ENCODE results near the gene LRRC8A. TPM values are rescaled to one million over a fixed set of nuclear protein-coding genes. Genes with fewer than 3 reads are reported as not detected.

Gene LRRC8A
- total RNA-seq, 1 experiment from 2014 or later = 22.0 TPM

DNA sequence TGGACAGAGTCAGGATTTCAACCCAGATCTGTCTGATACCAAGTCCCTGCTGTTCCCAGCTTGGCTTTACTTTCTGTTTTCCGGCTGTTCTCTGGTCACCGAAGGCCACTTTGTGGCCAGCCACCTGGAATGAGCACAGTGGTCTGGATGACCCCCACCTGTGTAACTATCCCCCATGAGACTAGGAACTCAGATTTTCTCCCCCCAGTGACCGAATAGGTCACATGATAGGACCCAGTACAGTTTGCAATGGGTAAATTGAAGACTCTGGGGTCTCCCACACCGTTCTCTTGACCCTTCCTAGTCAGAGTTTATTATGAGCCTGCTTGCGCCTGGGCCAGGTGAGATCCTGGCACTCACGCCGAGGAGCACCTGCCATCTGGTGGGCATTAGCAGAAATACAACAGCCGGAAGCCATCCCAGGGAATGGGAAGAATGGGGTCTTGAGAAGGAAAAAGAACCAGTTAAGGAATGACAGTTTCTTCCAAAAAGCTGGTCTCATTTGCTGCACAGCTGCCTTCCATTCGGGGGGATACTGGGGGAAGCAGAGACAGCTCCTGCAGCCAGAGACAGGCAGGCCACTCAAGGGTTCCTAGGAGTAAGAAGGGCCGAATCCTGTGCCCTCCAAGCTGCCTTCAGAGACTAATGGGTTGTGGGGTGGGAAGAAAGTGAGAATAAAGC is 45.9 kb downstream of the LRRC8A start:
- Histone ChIP-seq H2AFZ (ENCODE audit: low read depth, low read length, poor library complexity, severe bottlenecking) (peak overlapping the region; percentile 100), H3K79me2 (ENCODE audit: insufficient read depth, low read length) (no peaks in the 10 kb centered on the region), H3K4me2 (ENCODE audit: low read length) (0 out of 2 replicates have a peak overlapping the region, but pooled peaks have one; percentile 2), H3K36me3 (ENCODE audit: control insufficient read depth in 1 of 2, insufficient read depth in 2 of 2, low read length in 2 of 2) (no peaks in the 10 kb centered on the region), H3K27me3 (ENCODE audit: insufficient read depth, low read length) (no peaks in the 10 kb centered on the region), H3K4me1 (ENCODE audit: control insufficient read depth in 1 of 2, insufficient read depth in 2 of 2, low read length in 2 of 2) (peaks cover 4 to 10% of the 10 kb centered on the region in 2 experiments; a peak in 3 of 4 replicates), H3K9me2 (ENCODE audit: insufficient read depth) (no peaks in the 10 kb centered on the region), H3K27ac (ENCODE audit: low read depth, low read length) (no peak overlapping the region), H3K4me3 (replicated peaks in 1 of 2; ENCODE audit: low read depth in 1 of 2, low read length in 2 of 2) (no peak overlapping the region), H3K9me3 (ENCODE audit: control insufficient read depth in 1 of 2, insufficient read depth in 1 of 2, low read depth in 1 of 2, low read length in 2 of 2) (no peaks in the 10 kb centered on the region), H4K20me1 (ENCODE audit: insufficient read depth) (no peaks in the 10 kb centered on the region), H3K9ac (ENCODE audit: low read length) (no peak overlapping the region)
- no TSS peak for BruUV-seq (replicated peaks)
- ChIA-PET CTCF (interaction anchor here (0.8 to 3.5 kb wide), 14 partner anchors 10 to 292 kb away, joined by 3 to 20 read pairs (median 4); partner anchors contain the start of genes ENDOG, SPOUT1 and ZDHHC12), POLR2A (interaction anchor here (0.9 kb wide), 1 partner anchor 20 kb away, joined by 3 read pairs; no protein-coding TSS in a partner anchor), RAD21 (ENCODE audit: low non-redundant PET in 1 of 2, low total read pairs in 2 of 2, uncharacterized antibody in 2 of 2, unreplicated experiment in 2 of 2) (interaction anchor here in 1 of 2 experiments (1.9 kb wide), 1 partner anchor 110 kb away, joined by 4 read pairs; the partner anchor contains the start of gene ENDOG)
- TF ChIP-seq JUND (IDR thresholded peaks at IDR 0.05) = no peak
- no peak for TF ChIP-seq REST (IDR thresholded peaks at IDR 0.05; ENCODE audit: low read depth)
- no peak for TF ChIP-seq EZH2phosphoT487 (IDR thresholded peaks at IDR 0.05; ENCODE audit: borderline replicate concordance)
- peak; percentile 98 for TF ChIP-seq RAD21 (IDR thresholded peaks at IDR 0.05; ENCODE audit: low read depth)
- no peak for TF ChIP-seq ZBTB33 (IDR thresholded peaks at IDR 0.05; ENCODE audit: extremely low read depth, insufficient replicate concordance, low read length)
- no peak for TF ChIP-seq POLR2A (IDR thresholded peaks at IDR 0.05; ENCODE audit: borderline replicate concordance, extremely low read depth, insufficient read depth, insufficient read length)
- no peak for TF ChIP-seq SIN3A (IDR thresholded peaks at IDR 0.05; ENCODE audit: low read depth)
- no peak for TF ChIP-seq ELF1 (IDR thresholded peaks at IDR 0.05; ENCODE audit: borderline replicate concordance, low read depth)
- TF ChIP-seq SRF (IDR thresholded peaks at IDR 0.05; ENCODE audit: low read depth) = no peak
- no peak for TF ChIP-seq ZNF274 (IDR thresholded peaks at IDR 0.05; ENCODE audit: low read depth, low read length)
- TF ChIP-seq YY1 (IDR thresholded peaks at IDR 0.05; ENCODE audit: extremely low read depth, insufficient replicate concordance, low read depth, low read length) = peak; percentile 29
- TF ChIP-seq MAX (IDR thresholded peaks at IDR 0.05) = no peak
- no peak for TF ChIP-seq EZH2 (IDR thresholded peaks at IDR 0.05)
- TF ChIP-seq CEBPB (IDR thresholded peaks at IDR 0.05; ENCODE audit: low read depth) = no peak
- TF ChIP-seq CBX3 (IDR thresholded peaks at IDR 0.05; ENCODE audit: low read depth) = no peak
- TF ChIP-seq POLR2AphosphoS5 (IDR thresholded peaks at IDR 0.05; ENCODE audit: low read depth, low read length) = no peak
- TF ChIP-seq CTCF (IDR thresholded peaks at IDR 0.05 in 2 of 3, conservative IDR thresholded peaks at IDR 0.05 in 1 of 3; ENCODE audit: borderline replicate concordance in 1 of 3, insufficient read depth in 1 of 3, low read depth in 2 of 3, low read length in 2 of 3) = peak; percentile 88 to 97 (median 94)
- no peak for TF ChIP-seq EGR1 (IDR thresholded peaks at IDR 0.05; ENCODE audit: low read depth)
- intact Hi-C loops (cut with micrococcal nuclease) = loop anchor here (1.0 to 5.0 kb wide), 4 partner anchors 65 to 281 kb away; no protein-coding TSS in a partner anchor
- DNase-seq (ENCODE audit: low read depth, low spot score) (peak; percentile 42), ATAC-seq (peak; percentile 93)
